ENCODE measurements around the gene CACNA1G. TPM values are rescaled to one million over a fixed set of nuclear protein-coding genes. Genes with fewer than 3 reads are reported as not detected.

CACNA1G gene
- total and polyA plus RNA-seq, 4 donors, result under 0.01 to 0.14 (median 0.01) TPM; not detected in 1

GRCh38 chr17:50568659-50569058 is 8.1 kb downstream of the CACNA1G start:
- DNase-seq (ENCODE audit: low spot score), result no peak
- H3K27me3 ChIP-seq (ENCODE audit: control insufficient read depth in 4 of 4, insufficient read depth in 4 of 4, low read length in 3 of 4), result peaks cover 0 to 3% (median 1%) of the 10 kb centered on the region in 4 donors
- no peaks in the 10 kb centered on the region for H3K9me3 ChIP-seq (ENCODE audit: control insufficient read depth in 4 of 4, low read length in 3 of 4)
- no peak for TF ChIP-seq TAF1 (conservative IDR thresholded peaks at IDR 0.05)
- no peak for TF ChIP-seq FOXA2 (IDR thresholded peaks at IDR 0.05)
- TF ChIP-seq SP1 (IDR thresholded peaks at IDR 0.05), result no peak
- no peak for TF ChIP-seq ATF3 (IDR thresholded peaks at IDR 0.05)
- H3K27ac ChIP-seq (ENCODE audit: low read depth in 1 of 2, low read length in 2 of 2), result no peak overlapping the region
- H3K9ac ChIP-seq (ENCODE audit: low read depth in 1 of 2, low read length in 2 of 2), result no peak overlapping the region
- H3K4me1 ChIP-seq (ENCODE audit: control insufficient read depth in 4 of 4, insufficient read depth in 4 of 4, low read length in 3 of 4), result no peaks in the 10 kb centered on the region
- no peaks in the 10 kb centered on the region for H3K36me3 ChIP-seq (ENCODE audit: control insufficient read depth in 4 of 4, insufficient read depth in 3 of 4, low read depth in 1 of 4, low read length in 3 of 4)
- H3K4me3 ChIP-seq (ENCODE audit: low read depth in 1 of 3, low read length in 3 of 3), result no peak overlapping the region
- 91% methylated on average over 12 of the region's 12 CpGs for WGBS

DNA sequence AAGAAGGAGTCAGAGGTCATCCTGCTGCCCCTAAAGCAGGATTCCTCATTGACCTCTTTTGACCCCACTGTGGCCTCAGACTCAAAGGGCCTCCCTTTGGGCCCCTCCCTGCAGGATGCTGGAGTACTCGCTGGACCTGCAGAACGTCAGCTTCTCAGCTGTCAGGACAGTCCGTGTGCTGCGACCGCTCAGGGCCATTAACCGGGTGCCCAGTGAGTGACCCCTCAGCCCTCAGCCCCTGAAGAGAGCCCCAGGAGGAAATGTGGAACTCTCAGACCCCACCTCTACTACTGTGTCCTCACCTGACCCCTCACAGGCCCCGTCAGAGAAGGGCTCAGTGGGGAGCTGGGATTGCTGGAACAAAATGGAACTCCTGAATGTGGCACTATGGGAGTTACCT is 9.1 kb downstream of the CACNA1G start:
- Histone ChIP-seq H3K9ac (ENCODE audit: low read depth in 1 of 2, low read length in 2 of 2) (no peak overlapping the region), H3K36me3 (ENCODE audit: control insufficient read depth in 4 of 4, insufficient read depth in 3 of 4, low read depth in 1 of 4, low read length in 3 of 4) (no peaks in the 10 kb centered on the region), H3K27me3 (ENCODE audit: control insufficient read depth in 4 of 4, insufficient read depth in 4 of 4, low read length in 3 of 4) (peaks cover 0 to 2% (median 0%) of the 10 kb centered on the region in 4 donors), H3K4me1 (ENCODE audit: control insufficient read depth in 4 of 4, insufficient read depth in 4 of 4, low read length in 3 of 4) (no peaks in the 10 kb centered on the region), H3K27ac (ENCODE audit: low read depth in 1 of 2, low read length in 2 of 2) (no peak overlapping the region), H3K4me3 (ENCODE audit: low read depth in 1 of 3, low read length in 3 of 3) (no peak overlapping the region), H3K9me3 (ENCODE audit: control insufficient read depth in 4 of 4, low read length in 3 of 4) (no peaks in the 10 kb centered on the region)
- no peak for DNase-seq (ENCODE audit: low spot score)
- TF ChIP-seq SP1 (IDR thresholded peaks at IDR 0.05) (no peak), TAF1 (conservative IDR thresholded peaks at IDR 0.05) (no peak), NR2F2 (IDR thresholded peaks at IDR 0.05) (no peak), HNF4G (IDR thresholded peaks at IDR 0.05) (no peak), YY1 (IDR thresholded peaks at IDR 0.05) (no peak), FOXA1 (IDR thresholded peaks at IDR 0.05) (no peak), FOXA2 (IDR thresholded peaks at IDR 0.05) (no peak), JUND (IDR thresholded peaks at IDR 0.05) (no peak)
- TF ChIP-seq, protein P1, sequence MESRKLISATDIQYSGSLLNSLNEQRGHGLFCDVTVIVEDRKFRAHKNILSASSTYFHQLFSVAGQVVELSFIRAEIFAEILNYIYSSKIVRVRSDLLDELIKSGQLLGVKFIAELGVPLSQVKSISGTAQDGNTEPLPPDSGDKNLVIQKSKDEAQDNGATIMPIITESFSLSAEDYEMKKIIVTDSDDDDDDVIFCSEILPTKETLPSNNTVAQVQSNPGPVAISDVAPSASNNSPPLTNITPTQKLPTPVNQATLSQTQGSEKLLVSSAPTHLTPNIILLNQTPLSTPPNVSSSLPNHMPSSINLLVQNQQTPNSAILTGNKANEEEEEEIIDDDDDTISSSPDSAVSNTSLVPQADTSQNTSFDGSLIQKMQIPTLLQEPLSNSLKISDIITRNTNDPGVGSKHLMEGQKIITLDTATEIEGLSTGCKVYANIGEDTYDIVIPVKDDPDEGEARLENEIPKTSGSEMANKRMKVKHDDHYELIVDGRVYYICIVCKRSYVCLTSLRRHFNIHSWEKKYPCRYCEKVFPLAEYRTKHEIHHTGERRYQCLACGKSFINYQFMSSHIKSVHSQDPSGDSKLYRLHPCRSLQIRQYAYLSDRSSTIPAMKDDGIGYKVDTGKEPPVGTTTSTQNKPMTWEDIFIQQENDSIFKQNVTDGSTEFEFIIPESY (IDR thresholded peaks at IDR 0.05), result no peak
- 89% methylated on average over 7 of the region's 7 CpGs for WGBS

GRCh38 chr17:50570032-50570431 is 9.5 kb downstream of the CACNA1G start:
- no peak overlapping the region for H3K4me3 ChIP-seq (ENCODE audit: low read depth in 1 of 3, low read length in 3 of 3)
- H3K27ac ChIP-seq (ENCODE audit: low read depth in 1 of 2, low read length in 2 of 2), result no peak overlapping the region
- no peaks in the 10 kb centered on the region for H3K9me3 ChIP-seq (ENCODE audit: control insufficient read depth in 4 of 4, low read length in 3 of 4)
- no peaks in the 10 kb centered on the region for H3K36me3 ChIP-seq (ENCODE audit: control insufficient read depth in 4 of 4, insufficient read depth in 3 of 4, low read depth in 1 of 4, low read length in 3 of 4)
- H3K9ac ChIP-seq (ENCODE audit: low read depth in 1 of 2, low read length in 2 of 2), result no peak overlapping the region
- H3K27me3 ChIP-seq (ENCODE audit: control insufficient read depth in 4 of 4, insufficient read depth in 4 of 4, low read length in 3 of 4), result peaks cover 0 to 2% (median 0%) of the 10 kb centered on the region in 4 donors
- WGBS, result 90% methylated on average over 8 of the region's 8 CpGs
- DNase-seq (ENCODE audit: low spot score), result no peak
- no peaks in the 10 kb centered on the region for H3K4me1 ChIP-seq (ENCODE audit: control insufficient read depth in 4 of 4, insufficient read depth in 4 of 4, low read length in 3 of 4)
- TF ChIP-seq, protein P1 (IDR thresholded peaks at IDR 0.05), result no peak
- TF ChIP-seq MAX (IDR thresholded peaks at IDR 0.05) (no peak), REST (IDR thresholded peaks at IDR 0.05) (no peak), CTCF (IDR thresholded peaks at IDR 0.05; ENCODE audit: low read depth, low read length, missing input control) (no peak)

All from liver (tissue), 9 donors.